ENCODE measurements around the gene XCR1.

DNA sequence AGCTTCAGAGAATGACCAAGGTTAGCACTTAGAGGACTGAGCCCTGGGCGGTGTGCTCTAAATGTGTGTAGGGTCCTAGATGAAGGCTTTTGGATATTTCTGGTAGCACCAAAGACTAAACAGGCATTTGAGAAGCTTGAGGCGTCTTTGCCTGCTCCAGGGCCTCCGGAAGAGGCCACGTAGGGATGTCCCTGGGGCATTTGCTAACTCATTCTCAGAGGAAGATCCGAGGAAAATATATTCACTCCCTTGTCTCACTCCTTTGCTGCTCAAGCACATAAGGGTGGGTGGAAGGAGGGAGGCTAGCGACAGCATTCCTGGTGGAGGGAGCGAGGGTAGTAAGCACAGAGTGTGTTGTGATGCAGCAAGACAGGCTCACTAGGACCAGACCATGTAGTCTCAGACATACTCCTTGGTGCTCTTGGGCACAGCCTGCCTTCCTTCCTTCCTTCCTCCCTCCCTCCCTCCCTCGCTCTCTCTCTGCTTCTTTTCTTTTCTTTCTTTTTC is 38.5 kb upstream of the XCR1 start:
- TF ChIP-seq, protein P1, sequence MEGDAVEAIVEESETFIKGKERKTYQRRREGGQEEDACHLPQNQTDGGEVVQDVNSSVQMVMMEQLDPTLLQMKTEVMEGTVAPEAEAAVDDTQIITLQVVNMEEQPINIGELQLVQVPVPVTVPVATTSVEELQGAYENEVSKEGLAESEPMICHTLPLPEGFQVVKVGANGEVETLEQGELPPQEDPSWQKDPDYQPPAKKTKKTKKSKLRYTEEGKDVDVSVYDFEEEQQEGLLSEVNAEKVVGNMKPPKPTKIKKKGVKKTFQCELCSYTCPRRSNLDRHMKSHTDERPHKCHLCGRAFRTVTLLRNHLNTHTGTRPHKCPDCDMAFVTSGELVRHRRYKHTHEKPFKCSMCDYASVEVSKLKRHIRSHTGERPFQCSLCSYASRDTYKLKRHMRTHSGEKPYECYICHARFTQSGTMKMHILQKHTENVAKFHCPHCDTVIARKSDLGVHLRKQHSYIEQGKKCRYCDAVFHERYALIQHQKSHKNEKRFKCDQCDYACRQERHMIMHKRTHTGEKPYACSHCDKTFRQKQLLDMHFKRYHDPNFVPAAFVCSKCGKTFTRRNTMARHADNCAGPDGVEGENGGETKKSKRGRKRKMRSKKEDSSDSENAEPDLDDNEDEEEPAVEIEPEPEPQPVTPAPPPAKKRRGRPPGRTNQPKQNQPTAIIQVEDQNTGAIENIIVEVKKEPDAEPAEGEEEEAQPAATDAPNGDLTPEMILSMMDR (IDR thresholded peaks at IDR 0.05; ENCODE audit: control extremely low read depth in 1 of 3, insufficient read depth in 1 of 3, low read depth in 1 of 3, low read length in 3 of 3), result no peak
- TF ChIP-seq RFX5 (IDR thresholded peaks at IDR 0.05; ENCODE audit: borderline replicate concordance, low read depth, low read length), result no peak

Data from H1 (cell line).